Brain microvascular endothelial cell (primary cell): ENCODE results near the gene F2RL3.

ENCODE experiments used
- DNase-seq: peaks from one replicate; pipeline ENCODE4 v3.0.0-alpha.2; 2020
- H3K27ac ChIP-seq: fragments of 250-450 bp; sonication (Bioruptor Pico); 2 replicates; pipeline ENCODE4 v1.5.1; 2020; ENCODE audit warnings: mild to moderate bottlenecking, moderate library complexity
- H3K27me3 ChIP-seq: fragments of 250-450 bp; sonication (Bioruptor Pico); replicated peaks from 2 replicates; pipeline ENCODE4 v1.5.1; 2020; ENCODE audit warnings: mild to moderate bottlenecking
- H3K36me3 ChIP-seq: fragments of 250-450 bp; sonication (Bioruptor Pico); replicated peaks from 2 replicates; pipeline ENCODE4 v1.5.1; 2020; ENCODE audit warnings: mild to moderate bottlenecking
- H3K4me3 ChIP-seq: 2 replicates; pipeline ENCODE4 v1.5.1; 2011; ENCODE audit warnings: low read depth, mild to moderate bottlenecking, control low read depth, low read length, moderate library complexity
- in situ Hi-C: cut with HindIII; loops from 2 replicates; pipeline ENCODE4 v1.10.0; 2017; ENCODE audit warnings: low sequenced_read_pairs, low pct_ligation_motif_present
- TF ChIP-seq, protein P1 (sequence below): IDR thresholded peaks from 2 replicates; pipeline ENCODE4 v1.5.1; 2011; ENCODE audit warnings: low read depth, mild to moderate bottlenecking, moderate library complexity, low read length, control low read depth, inconsistent platforms; ENCODE audit errors: missing control alignments

The F2RL3 gene

DNA sequence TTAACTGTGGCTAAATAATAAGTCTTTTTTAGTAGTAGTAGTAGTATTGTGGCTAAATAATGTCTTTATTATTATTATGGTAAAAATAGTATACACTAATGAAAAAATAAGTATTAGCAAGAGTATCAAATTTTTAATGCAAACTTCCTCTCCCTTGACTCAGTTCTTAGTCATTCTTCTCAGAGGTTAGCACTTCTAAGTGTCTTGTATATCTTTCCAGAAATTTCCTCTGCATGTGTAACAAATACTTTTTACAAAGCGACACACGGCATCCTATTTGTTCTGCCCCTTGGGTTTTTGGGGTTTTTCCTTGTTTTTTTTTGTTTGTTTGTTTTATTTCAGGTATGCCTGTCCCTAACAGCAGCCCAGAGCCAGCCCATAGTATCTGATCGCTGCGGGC, 38.7 kb upstream of the F2RL3 start:
- no peak overlapping the region for H3K4me3 ChIP-seq
- no peak for DNase-seq
- peak overlapping the region; percentile 9 for H3K27ac ChIP-seq
- no peaks in the 10 kb centered on the region for H3K27me3 ChIP-seq
- in situ Hi-C loops = no loop called here
- TF ChIP-seq, protein P1, sequence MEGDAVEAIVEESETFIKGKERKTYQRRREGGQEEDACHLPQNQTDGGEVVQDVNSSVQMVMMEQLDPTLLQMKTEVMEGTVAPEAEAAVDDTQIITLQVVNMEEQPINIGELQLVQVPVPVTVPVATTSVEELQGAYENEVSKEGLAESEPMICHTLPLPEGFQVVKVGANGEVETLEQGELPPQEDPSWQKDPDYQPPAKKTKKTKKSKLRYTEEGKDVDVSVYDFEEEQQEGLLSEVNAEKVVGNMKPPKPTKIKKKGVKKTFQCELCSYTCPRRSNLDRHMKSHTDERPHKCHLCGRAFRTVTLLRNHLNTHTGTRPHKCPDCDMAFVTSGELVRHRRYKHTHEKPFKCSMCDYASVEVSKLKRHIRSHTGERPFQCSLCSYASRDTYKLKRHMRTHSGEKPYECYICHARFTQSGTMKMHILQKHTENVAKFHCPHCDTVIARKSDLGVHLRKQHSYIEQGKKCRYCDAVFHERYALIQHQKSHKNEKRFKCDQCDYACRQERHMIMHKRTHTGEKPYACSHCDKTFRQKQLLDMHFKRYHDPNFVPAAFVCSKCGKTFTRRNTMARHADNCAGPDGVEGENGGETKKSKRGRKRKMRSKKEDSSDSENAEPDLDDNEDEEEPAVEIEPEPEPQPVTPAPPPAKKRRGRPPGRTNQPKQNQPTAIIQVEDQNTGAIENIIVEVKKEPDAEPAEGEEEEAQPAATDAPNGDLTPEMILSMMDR = no peak
- peaks cover 76% of the 10 kb centered on the region for H3K36me3 ChIP-seq

DNA sequence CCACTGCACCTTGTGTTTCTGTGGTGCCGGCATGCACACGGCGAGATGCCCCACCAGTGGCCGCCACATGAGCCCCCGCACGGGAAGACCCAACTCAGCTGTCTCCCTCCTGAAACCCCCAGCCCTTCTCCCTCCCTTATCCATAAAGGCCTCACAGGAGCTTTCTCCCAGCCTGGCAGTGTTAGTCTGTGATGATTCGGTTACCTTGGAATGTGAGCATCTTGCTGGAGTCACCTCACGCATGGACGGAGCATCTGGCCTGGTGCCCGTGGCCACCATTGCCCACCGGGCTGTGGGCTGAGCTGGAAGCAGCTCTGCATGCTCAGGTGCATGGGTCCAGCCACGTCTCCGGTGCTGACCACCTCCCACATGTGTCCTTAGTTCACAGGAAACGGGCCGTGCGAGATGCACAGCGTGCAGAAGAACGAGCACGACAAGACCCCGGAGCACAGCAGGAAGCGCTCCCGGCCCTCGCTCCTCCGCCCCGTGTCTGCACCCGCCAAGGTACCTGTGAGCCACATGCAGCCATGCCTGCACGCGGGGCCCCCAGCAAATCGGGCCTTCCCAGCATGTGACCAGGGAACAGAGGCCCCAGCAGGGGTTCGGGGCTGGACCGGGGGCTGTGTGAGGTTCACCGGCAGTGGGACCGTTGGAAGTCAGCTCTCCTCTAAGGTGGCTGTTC, 37.6 kb upstream of the F2RL3 start:
- Histone ChIP-seq H3K36me3 (peaks cover 72% of the 10 kb centered on the region), H3K4me3 (no peak overlapping the region), H3K27ac (no peak overlapping the region), H3K27me3 (no peaks in the 10 kb centered on the region)
- TF ChIP-seq, protein P1 = no peak
- in situ Hi-C loops = no loop called here
- peak; percentile 49 for DNase-seq

DNA sequence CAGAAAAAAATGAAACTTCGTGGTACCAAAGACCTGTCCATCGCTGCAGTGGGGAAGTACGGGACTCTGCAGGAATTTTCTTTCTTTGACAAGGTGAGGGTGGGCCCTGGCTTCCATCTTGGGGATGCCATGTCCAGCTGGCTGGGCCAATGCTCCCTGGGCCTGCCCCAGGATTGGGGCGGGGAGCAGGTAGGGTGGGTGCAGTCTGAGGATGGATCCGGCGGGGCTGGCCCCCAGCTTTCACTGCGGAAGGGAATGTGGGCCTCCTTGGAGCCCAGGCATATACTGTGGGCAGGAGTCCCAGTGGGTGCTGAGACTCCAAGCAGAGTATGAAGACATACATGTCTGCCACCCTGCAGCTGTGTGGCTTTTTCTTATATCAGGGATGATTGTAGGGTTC, 35.7 kb upstream of the F2RL3 start:
- in situ Hi-C loops = no loop called here
- Histone ChIP-seq H3K4me3 (no peak overlapping the region), H3K36me3 (peaks cover 60% of the 10 kb centered on the region), H3K27ac (no peak overlapping the region), H3K27me3 (no peaks in the 10 kb centered on the region)
- TF ChIP-seq, protein P1 = no peak
- no peak for DNase-seq

DNA sequence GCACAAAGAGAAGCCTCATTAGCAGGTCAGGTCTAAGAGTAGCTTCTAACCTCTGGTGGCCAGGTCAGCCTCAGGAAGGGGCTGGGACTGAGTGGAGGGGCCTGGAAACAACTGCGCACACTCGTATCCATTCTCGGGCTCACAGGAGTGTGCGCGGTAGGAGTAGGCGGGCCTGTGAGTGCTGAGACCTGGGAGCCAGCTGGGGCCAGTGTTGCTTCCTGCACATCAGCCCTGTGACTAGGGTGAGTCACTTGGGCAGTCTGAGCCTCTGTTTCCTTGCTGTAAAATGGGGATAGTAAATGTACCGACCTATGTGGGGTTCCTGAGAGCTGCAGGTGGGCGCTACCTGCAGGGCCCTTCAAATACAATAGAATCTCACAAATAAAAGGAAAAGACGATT, 32.7 kb upstream of the F2RL3 start:
- TF ChIP-seq, protein P1 = no peak

DNA sequence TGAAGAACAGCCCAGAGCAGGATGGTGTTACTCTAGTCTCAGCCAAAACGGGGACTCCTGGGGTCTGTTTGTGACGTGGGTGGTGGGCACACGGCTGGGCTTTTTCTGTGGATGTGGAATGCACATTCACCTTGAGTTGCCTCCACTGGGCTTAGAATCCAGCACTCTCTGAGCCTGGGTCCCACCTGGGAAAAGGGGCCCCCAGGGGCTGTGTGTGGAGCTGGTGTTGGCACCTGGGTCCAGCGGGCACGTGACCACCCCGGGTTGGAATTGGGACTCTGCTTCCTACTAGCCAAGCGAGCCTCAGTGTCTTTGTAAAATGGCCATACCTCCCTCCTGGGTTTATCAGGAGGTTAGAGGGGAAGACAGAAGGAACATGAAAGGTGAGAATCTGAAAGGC, 29.2 kb upstream of the F2RL3 start:
- H3K4me3 ChIP-seq = no peak overlapping the region
- in situ Hi-C loops = no loop called here
- no peak for DNase-seq
- no peaks in the 10 kb centered on the region for H3K27me3 ChIP-seq
- TF ChIP-seq, protein P1 = no peak
- no peak overlapping the region for H3K27ac ChIP-seq
- peaks cover 23% of the 10 kb centered on the region for H3K36me3 ChIP-seq

More for the DNA sequence above, 32.7 kb upstream of the F2RL3 start:
- H3K36me3 ChIP-seq = peaks cover 47% of the 10 kb centered on the region
- DNase-seq = no peak
- in situ Hi-C loops = no loop called here
- no peak overlapping the region for H3K27ac ChIP-seq
- H3K27me3 ChIP-seq = no peaks in the 10 kb centered on the region
- H3K4me3 ChIP-seq = no peak overlapping the region

DNA sequence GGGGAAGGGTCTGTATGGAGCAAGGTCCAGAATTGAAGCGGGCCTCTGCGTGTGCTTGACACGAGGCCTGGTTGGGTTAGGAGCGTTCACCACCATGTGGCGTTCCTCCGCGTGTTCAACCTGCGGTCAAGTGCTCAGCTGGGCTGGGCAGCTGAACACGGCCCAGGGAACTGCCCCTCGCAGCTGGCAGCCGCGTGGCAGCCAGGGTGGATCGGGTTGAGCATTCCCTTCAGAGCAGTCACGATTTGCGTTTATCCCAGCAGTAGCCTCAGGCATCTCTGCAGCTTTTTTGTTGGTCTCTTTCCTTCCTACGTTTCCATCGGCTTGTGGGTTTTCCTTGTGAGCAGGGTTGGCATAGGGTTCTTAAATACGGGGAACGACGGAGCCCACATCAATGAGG, 28.7 kb upstream of the F2RL3 start:
- H3K36me3 ChIP-seq = peaks cover 22% of the 10 kb centered on the region

More for the DNA sequence above, 28.7 kb upstream of the F2RL3 start:
- no peak overlapping the region for H3K27ac ChIP-seq
- no peak overlapping the region for H3K4me3 ChIP-seq
- TF ChIP-seq, protein P1 = no peak
- DNase-seq = no peak
- no peaks in the 10 kb centered on the region for H3K27me3 ChIP-seq
- in situ Hi-C loops = no loop called here
